Measurements from ENCODE around the gene U2AF2.

U2AF2 gene

GRCh38 chr19:55697069-55697440, 42.2 kb downstream of the U2AF2 start:
- no peaks in the 10 kb centered on the region for H3K36me3 ChIP-seq (ENCODE audit: control insufficient read depth, insufficient read depth, low read length)
- TF ChIP-seq CTCF (IDR thresholded peaks at IDR 0.05): no peak

GRCh38 chr19:55697698-55698097, 42.9 kb downstream of the U2AF2 start:
- no peaks in the 10 kb centered on the region for H3K27me3 ChIP-seq (ENCODE audit: control insufficient read depth, insufficient read depth, low read length)
- H3K36me3 ChIP-seq (ENCODE audit: control insufficient read depth, insufficient read depth, low read length): no peaks in the 10 kb centered on the region
- H3K79me2 ChIP-seq: no peaks in the 10 kb centered on the region
- H3K4me1 ChIP-seq: no peaks in the 10 kb centered on the region
- no peak overlapping the region for H3K9ac ChIP-seq
- H2AFZ ChIP-seq: no peak overlapping the region
- H3K9me3 ChIP-seq (ENCODE audit: control insufficient read depth, low read length): no peaks in the 10 kb centered on the region
- TF ChIP-seq CTCF (IDR thresholded peaks at IDR 0.05): no peak
- no peak overlapping the region for H3K4me2 ChIP-seq (ENCODE audit: low read length)
- H3K4me3 ChIP-seq (ENCODE audit: low read depth, low read length): no peak overlapping the region
- no peak overlapping the region for H3K27ac ChIP-seq

More at GRCh38 chr19:55697069-55697440, 42.2 kb downstream of the U2AF2 start:
- H2AFZ ChIP-seq: no peak overlapping the region
- no peaks in the 10 kb centered on the region for H3K27me3 ChIP-seq (ENCODE audit: control insufficient read depth, insufficient read depth, low read length)
- H3K4me2 ChIP-seq (ENCODE audit: low read length): no peak overlapping the region
- no peak overlapping the region for H3K4me3 ChIP-seq (ENCODE audit: low read depth, low read length)
- no peak overlapping the region for H3K27ac ChIP-seq
- H3K9me3 ChIP-seq (ENCODE audit: control insufficient read depth, low read length): no peaks in the 10 kb centered on the region
- H3K4me1 ChIP-seq: no peaks in the 10 kb centered on the region
- H3K79me2 ChIP-seq: no peaks in the 10 kb centered on the region
- no peak overlapping the region for H3K9ac ChIP-seq

GRCh38 chr19:55698256-55698655, 43.4 kb downstream of the U2AF2 start:
- Histone ChIP-seq H3K27ac (no peak overlapping the region), H3K79me2 (no peaks in the 10 kb centered on the region), H3K9me3 (ENCODE audit: control insufficient read depth, low read length) (no peaks in the 10 kb centered on the region), H3K36me3 (ENCODE audit: control insufficient read depth, insufficient read depth, low read length) (no peaks in the 10 kb centered on the region), H3K27me3 (ENCODE audit: control insufficient read depth, insufficient read depth, low read length) (no peaks in the 10 kb centered on the region), H2AFZ (no peak overlapping the region), H3K4me3 (ENCODE audit: low read depth, low read length) (no peak overlapping the region), H3K4me2 (ENCODE audit: low read length) (no peak overlapping the region), H3K9ac (no peak overlapping the region), H3K4me1 (no peaks in the 10 kb centered on the region)
- no peak for TF ChIP-seq CTCF (IDR thresholded peaks at IDR 0.05)

- Histone ChIP-seq H3K79me2 (no peaks in the 10 kb centered on the region), H3K4me3 (ENCODE audit: low read depth, low read length) (no peak overlapping the region), H2AFZ (no peak overlapping the region), H3K9me3 (ENCODE audit: control insufficient read depth, low read length) (no peaks in the 10 kb centered on the region), H3K9ac (no peak overlapping the region), H3K36me3 (ENCODE audit: control insufficient read depth, insufficient read depth, low read length) (no peaks in the 10 kb centered on the region), H3K27ac (no peak overlapping the region), H3K27me3 (ENCODE audit: control insufficient read depth, insufficient read depth, low read length) (no peaks in the 10 kb centered on the region), H3K4me2 (ENCODE audit: low read length) (no peak overlapping the region), H3K4me1 (no peaks in the 10 kb centered on the region)
- no peak for TF ChIP-seq CTCF (IDR thresholded peaks at IDR 0.05)
Measured at GRCh38 chr19:55699221-55699620, 44.4 kb downstream of the U2AF2 start.

- no peak for TF ChIP-seq CTCF (IDR thresholded peaks at IDR 0.05)
- peaks cover 2% of the 10 kb centered on the region for H3K4me1 ChIP-seq
- H3K9me3 ChIP-seq (ENCODE audit: control insufficient read depth, low read length): no peaks in the 10 kb centered on the region
- H3K9ac ChIP-seq: no peak overlapping the region
- H3K4me2 ChIP-seq (ENCODE audit: low read length): no peak overlapping the region
- no peak overlapping the region for H3K27ac ChIP-seq
- H3K36me3 ChIP-seq (ENCODE audit: control insufficient read depth, insufficient read depth, low read length): no peaks in the 10 kb centered on the region
- no peaks in the 10 kb centered on the region for H3K27me3 ChIP-seq (ENCODE audit: control insufficient read depth, insufficient read depth, low read length)
- H2AFZ ChIP-seq: no peak overlapping the region
- H3K79me2 ChIP-seq: no peaks in the 10 kb centered on the region
- no peak overlapping the region for H3K4me3 ChIP-seq (ENCODE audit: low read depth, low read length)
Measured at GRCh38 chr19:55700813-55701212, 46.0 kb downstream of the U2AF2 start.
